Measurements from ENCODE around the gene AGMO.

AGMO gene

GRCh38 chr7:15561835-15562234, at the start of gene AGMO:
AGMO (minus strand) TSS chr7:15562015.
- DNase-seq (ENCODE audit: low spot score), result no peak

- no peak for DNase-seq (ENCODE audit: low spot score)
Observed at GRCh38 chr7:15610503-15610902, 48.7 kb upstream of the AGMO start.

GRCh38 chr7:15609287-15609686, 47.5 kb upstream of the AGMO start:
- no peak for DNase-seq (ENCODE audit: low spot score)

- DNase-seq (ENCODE audit: low spot score), result no peak
Observed at GRCh38 chr7:15607529-15608210, 45.9 kb upstream of the AGMO start.

GRCh38 chr7:15606561-15606960, 44.7 kb upstream of the AGMO start:
- no peak for DNase-seq (ENCODE audit: low spot score)

GRCh38 chr7:15604166-15604565, 42.4 kb upstream of the AGMO start:
- no peak for DNase-seq (ENCODE audit: low spot score)

- no peak for DNase-seq (ENCODE audit: low spot score)
Observed at GRCh38 chr7:15603124-15603523, 41.3 kb upstream of the AGMO start.

- DNase-seq (ENCODE audit: low spot score), result no peak
Observed at GRCh38 chr7:15602236-15602635, 40.4 kb upstream of the AGMO start.

GRCh38 chr7:15601175-15601574, 39.4 kb upstream of the AGMO start:
- no peak for DNase-seq (ENCODE audit: low spot score)

GRCh38 chr7:15600298-15600697, 38.5 kb upstream of the AGMO start:
- DNase-seq (ENCODE audit: low spot score), result no peak

- no peak for DNase-seq (ENCODE audit: low spot score)
Observed at GRCh38 chr7:15594461-15594860, 32.6 kb upstream of the AGMO start.

- no peak for DNase-seq (ENCODE audit: low spot score)
Observed at GRCh38 chr7:15593382-15593781, 31.6 kb upstream of the AGMO start.

GRCh38 chr7:15586266-15586665, 24.5 kb upstream of the AGMO start:
- DNase-seq (ENCODE audit: low spot score), result no peak

GRCh38 chr7:15584575-15584974, 22.8 kb upstream of the AGMO start:
- no peak for DNase-seq (ENCODE audit: low spot score)

GRCh38 chr7:15582773-15583172, 21.0 kb upstream of the AGMO start:
- no peak for DNase-seq (ENCODE audit: low spot score)

GRCh38 chr7:15581352-15581951, 19.6 kb upstream of the AGMO start:
- no peak for DNase-seq (ENCODE audit: low spot score)

- DNase-seq (ENCODE audit: low spot score), result no peak
Observed at GRCh38 chr7:15580604-15581351, 19.0 kb upstream of the AGMO start.

GRCh38 chr7:15577600-15577999, 15.8 kb upstream of the AGMO start:
- DNase-seq (ENCODE audit: low spot score), result no peak

GRCh38 chr7:15571301-15571878, 9.6 kb upstream of the AGMO start:
- DNase-seq (ENCODE audit: low spot score), result no peak

GRCh38 chr7:15567652-15568051, 5.8 kb upstream of the AGMO start:
- DNase-seq (ENCODE audit: low spot score), result no peak

- DNase-seq (ENCODE audit: low spot score), result no peak
Observed at GRCh38 chr7:15567036-15567435, 5.2 kb upstream of the AGMO start.

GRCh38 chr7:15566476-15566875, 4.7 kb upstream of the AGMO start:
- no peak for DNase-seq (ENCODE audit: low spot score)

GRCh38 chr7:15560968-15561367, 847 bp downstream of the AGMO start:
- DNase-seq (ENCODE audit: low spot score), result no peak
